ENCODE measurements around the gene NSRP1. TPM values are rescaled to one million over a fixed set of nuclear protein-coding genes. Genes with fewer than 3 reads are reported as not detected.

Gene NSRP1
- total RNA-seq, 2 experiments from 2014 or later: 23.8 to 25.2 TPM

GRCh38 chr17:30210366-30210765 is 93.8 kb downstream of the NSRP1 start:
- Mint-ChIP-seq H3K4me3 (no peak overlapping the region), H3K4me1 (ENCODE audit: low read depth) (no peaks in the 10 kb centered on the region), H3K27ac (no peak overlapping the region), H3K27me3 (peaks cover 20% of the 10 kb centered on the region), H3K9me3 (no peaks in the 10 kb centered on the region), H3K36me3 (ENCODE audit: low read depth) (no peaks in the 10 kb centered on the region)
- ATAC-seq (ENCODE audit: poor library complexity) (no peak), DNase-seq (no peak)
- intact Hi-C loops (cut with DNase I, micrococcal nuclease): no loop called here
- Histone ChIP-seq H3K36me3 (ENCODE audit: insufficient read depth, low read length) (no peaks in the 10 kb centered on the region), H3K4me3 (ENCODE audit: low read length) (no peak overlapping the region), H3K27ac (ENCODE audit: low read depth in 1 of 2, low read length in 2 of 2) (no peak overlapping the region), H3K4me1 (ENCODE audit: insufficient read depth, low read length) (no peaks in the 10 kb centered on the region), H3K9me3 (ENCODE audit: control insufficient read depth in 1 of 2, insufficient read depth in 1 of 2, low read length in 2 of 2) (no peaks in the 10 kb centered on the region), H3K27me3 (ENCODE audit: control insufficient read depth in 1 of 2, insufficient read depth in 2 of 2, low read length in 2 of 2) (no peaks in the 10 kb centered on the region)
- ChIA-PET CTCF (no interaction called here), POLR2A (no interaction called here)
- TF ChIP-seq CTCF (IDR thresholded peaks at IDR 0.05): no peak

GRCh38 chr17:30210901-30211300 is 94.3 kb downstream of the NSRP1 start:
- intact Hi-C loops (cut with DNase I, micrococcal nuclease): no loop called here
- no peaks in the 10 kb centered on the region for H3K9me3 Mint-ChIP-seq
- H3K27ac Mint-ChIP-seq: no peak overlapping the region
- ChIA-PET POLR2A (no interaction called here), CTCF (no interaction called here)
- TF ChIP-seq CTCF (IDR thresholded peaks at IDR 0.05): no peak
- H3K36me3 Mint-ChIP-seq (ENCODE audit: low read depth): no peaks in the 10 kb centered on the region
- no peak overlapping the region for H3K4me3 Mint-ChIP-seq
- no peaks in the 10 kb centered on the region for H3K9me3 ChIP-seq (ENCODE audit: control insufficient read depth in 1 of 2, insufficient read depth in 1 of 2, low read length in 2 of 2)
- H3K27me3 ChIP-seq (ENCODE audit: control insufficient read depth in 1 of 2, insufficient read depth in 2 of 2, low read length in 2 of 2): no peaks in the 10 kb centered on the region
- no peaks in the 10 kb centered on the region for H3K4me1 ChIP-seq (ENCODE audit: insufficient read depth, low read length)
- no peaks in the 10 kb centered on the region for H3K4me1 Mint-ChIP-seq (ENCODE audit: low read depth)
- DNase-seq (no peak), ATAC-seq (ENCODE audit: poor library complexity) (no peak)
- H3K36me3 ChIP-seq (ENCODE audit: insufficient read depth, low read length): no peaks in the 10 kb centered on the region
- H3K4me3 ChIP-seq (ENCODE audit: low read length): no peak overlapping the region
- no peak overlapping the region for H3K27ac ChIP-seq (ENCODE audit: low read depth in 1 of 2, low read length in 2 of 2)
- H3K27me3 Mint-ChIP-seq: peaks cover 16% of the 10 kb centered on the region

- DNase-seq (peak in 1 of 14 experiments; percentile 9), ATAC-seq (ENCODE audit: poor library complexity) (no peak)
- no peak overlapping the region for H3K4me3 Mint-ChIP-seq
- H3K4me3 ChIP-seq (ENCODE audit: low read length): no peak overlapping the region
- no peak for TF ChIP-seq CTCF (IDR thresholded peaks at IDR 0.05)
- H3K9me3 Mint-ChIP-seq: no peaks in the 10 kb centered on the region
- no peak overlapping the region for H3K27ac ChIP-seq (ENCODE audit: low read depth in 1 of 2, low read length in 2 of 2)
- intact Hi-C loops (cut with DNase I, micrococcal nuclease): no loop called here
- no peaks in the 10 kb centered on the region for H3K9me3 ChIP-seq (ENCODE audit: control insufficient read depth in 1 of 2, insufficient read depth in 1 of 2, low read length in 2 of 2)
- POLR2A ChIA-PET: no interaction called here
- H3K4me1 ChIP-seq (ENCODE audit: insufficient read depth, low read length): no peaks in the 10 kb centered on the region
- H3K36me3 Mint-ChIP-seq (ENCODE audit: low read depth): no peaks in the 10 kb centered on the region
- H3K27ac Mint-ChIP-seq: no peak overlapping the region
- no peaks in the 10 kb centered on the region for H3K4me1 Mint-ChIP-seq (ENCODE audit: low read depth)
- no peaks in the 10 kb centered on the region for H3K27me3 ChIP-seq (ENCODE audit: control insufficient read depth in 1 of 2, insufficient read depth in 2 of 2, low read length in 2 of 2)
- H3K27me3 Mint-ChIP-seq: peaks cover 16% of the 10 kb centered on the region
- H3K36me3 ChIP-seq (ENCODE audit: insufficient read depth, low read length): no peaks in the 10 kb centered on the region
- CTCF ChIA-PET: no interaction called here
These were observed 94.8 kb downstream of the NSRP1 start for GRCh38 chr17:30211371-30211770.

Data from CD4-positive, alpha-beta T cell (primary cell).